ENCODE data around the gene MFF. TPM values are rescaled to one million over a fixed set of nuclear protein-coding genes. Genes with fewer than 3 reads are reported as not detected.

The MFF gene
- total RNA-seq, 1 donor from 2014 or later, result 108 TPM

- Mint-ChIP-seq H3K4me1 (ENCODE audit: low read depth, unreplicated experiment) (no peaks in the 10 kb centered on the region), H3K9me3 (ENCODE audit: unreplicated experiment) (no peaks in the 10 kb centered on the region), H3K27ac (ENCODE audit: unreplicated experiment) (no peak overlapping the region), H3K4me3 (ENCODE audit: unreplicated experiment) (no peak overlapping the region), H3K36me3 (ENCODE audit: unreplicated experiment) (no peaks in the 10 kb centered on the region), H3K27me3 (ENCODE audit: unreplicated experiment) (no peaks in the 10 kb centered on the region)
- DNase-seq, result no peak
- TF ChIP-seq CTCF (IDR thresholded peaks at IDR 0.05; ENCODE audit: partially characterized antibody, unreplicated experiment), result no peak
These were observed 14.3 kb upstream of the MFF start for GRCh38 chr2:227310756-227311110.

- Mint-ChIP-seq H3K4me1 (ENCODE audit: low read depth, unreplicated experiment) (no peaks in the 10 kb centered on the region), H3K27me3 (ENCODE audit: unreplicated experiment) (no peaks in the 10 kb centered on the region), H3K27ac (ENCODE audit: unreplicated experiment) (no peak overlapping the region), H3K36me3 (ENCODE audit: unreplicated experiment) (no peaks in the 10 kb centered on the region), H3K9me3 (ENCODE audit: unreplicated experiment) (no peaks in the 10 kb centered on the region), H3K4me3 (ENCODE audit: unreplicated experiment) (no peak overlapping the region)
- no peak for TF ChIP-seq CTCF (IDR thresholded peaks at IDR 0.05; ENCODE audit: partially characterized antibody, unreplicated experiment)
- no peak for DNase-seq
These were observed 13.1 kb upstream of the MFF start for GRCh38 chr2:227311861-227312506.

- no peaks in the 10 kb centered on the region for H3K36me3 Mint-ChIP-seq (ENCODE audit: unreplicated experiment)
- no peaks in the 10 kb centered on the region for H3K27me3 Mint-ChIP-seq (ENCODE audit: unreplicated experiment)
- no peak overlapping the region for H3K4me3 Mint-ChIP-seq (ENCODE audit: unreplicated experiment)
- H3K9me3 Mint-ChIP-seq (ENCODE audit: unreplicated experiment), result no peaks in the 10 kb centered on the region
- DNase-seq, result no peak
- H3K4me1 Mint-ChIP-seq (ENCODE audit: low read depth, unreplicated experiment), result no peaks in the 10 kb centered on the region
- no peak overlapping the region for H3K27ac Mint-ChIP-seq (ENCODE audit: unreplicated experiment)
- no peak for TF ChIP-seq CTCF (IDR thresholded peaks at IDR 0.05; ENCODE audit: partially characterized antibody, unreplicated experiment)
These were observed 12.5 kb upstream of the MFF start for GRCh38 chr2:227312579-227312978.

GRCh38 chr2:227313310-227313709, 11.7 kb upstream of the MFF start:
- no peaks in the 10 kb centered on the region for H3K4me1 Mint-ChIP-seq (ENCODE audit: low read depth, unreplicated experiment)

More at GRCh38 chr2:227313310-227313709, 11.7 kb upstream of the MFF start:
- Mint-ChIP-seq H3K27ac (ENCODE audit: unreplicated experiment) (no peak overlapping the region), H3K4me3 (ENCODE audit: unreplicated experiment) (no peak overlapping the region), H3K9me3 (ENCODE audit: unreplicated experiment) (no peaks in the 10 kb centered on the region), H3K27me3 (ENCODE audit: unreplicated experiment) (no peaks in the 10 kb centered on the region), H3K36me3 (ENCODE audit: unreplicated experiment) (no peaks in the 10 kb centered on the region)
- TF ChIP-seq CTCF (IDR thresholded peaks at IDR 0.05; ENCODE audit: partially characterized antibody, unreplicated experiment), result no peak
- no peak for DNase-seq

Measured in glutamatergic neuron (in vitro differentiated cells).